Stimulated activated CD8-positive, alpha-beta memory T cell treated with anti-CD3 and anti-CD28 coated beads, Interleukin-2, amount 100 ng/mL, for 1 hour (primary cell): ENCODE results near the gene CREB3L2.
"Not testable (repeated sequence)": the region's sequence is repeated elsewhere in the genome, so short reads cannot be mapped to it uniquely, and the experiment has no call there.

Experiments
- DNase-seq, 2 donors: peaks; one replicate each; pipeline ENCODE4 v3.0.0-alpha.2; 2020; ENCODE audit warnings: low read depth in 2 of 2

The CREB3L2 gene

GRCh38 chr7:138001529-138002095 lies at the start of gene CREB3L2:
CREB3L2 (minus strand) TSS chr7:138002086; CDS start chr7:138001705, 381 bp downstream.
- peak; percentile 19 to 36 for DNase-seq

DNA sequence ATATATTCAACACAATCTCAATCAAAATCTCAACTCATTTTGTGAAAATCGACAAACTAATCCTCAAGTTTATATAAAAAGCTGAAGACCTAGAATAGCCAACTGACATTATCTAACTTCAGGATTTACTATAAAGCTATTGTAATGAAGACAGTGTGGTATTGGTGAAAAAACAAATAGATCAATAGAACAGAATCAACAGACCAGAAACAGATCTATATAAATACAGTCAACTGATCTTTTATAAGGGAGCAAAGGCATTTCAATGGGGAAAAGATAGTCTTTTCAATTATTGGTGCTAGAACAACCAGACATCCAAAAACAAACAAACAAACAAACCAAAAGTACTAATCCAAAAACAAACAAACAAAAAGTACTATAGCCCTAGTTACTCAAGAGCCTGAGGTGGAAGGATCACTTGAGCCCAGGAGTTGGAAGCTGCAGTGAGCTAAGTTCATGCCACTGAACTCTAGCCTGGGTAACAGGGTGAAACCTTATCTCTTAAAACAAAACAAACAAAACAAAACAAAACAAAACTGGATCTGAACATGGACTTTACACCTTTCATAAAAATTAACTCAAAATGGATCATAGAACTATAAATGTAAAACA lies 47.7 kb upstream of the CREB3L2 start:
- DNase-seq = no peak

- no peak for DNase-seq
Observed at GRCh38 chr7:138047907-138048306, 46.0 kb upstream of the CREB3L2 start.

DNA sequence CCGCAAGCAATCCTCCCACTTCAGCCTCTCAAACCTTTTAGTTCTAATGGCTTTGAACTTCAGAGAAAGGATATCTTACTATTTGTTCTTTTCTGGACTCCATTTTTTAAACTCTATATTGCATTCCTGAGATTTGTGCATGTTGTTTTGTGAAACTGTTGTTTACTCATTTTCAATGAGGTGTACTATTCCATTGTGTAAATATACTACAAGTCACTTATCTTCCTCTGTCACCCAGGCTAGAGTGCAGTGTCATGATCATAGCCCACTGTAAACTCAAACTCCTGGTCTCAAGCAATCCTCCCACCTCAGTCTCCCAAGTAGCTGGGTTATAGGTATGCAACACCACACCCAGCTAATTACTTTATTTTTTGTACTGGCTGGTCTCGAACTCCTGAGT lies 43.0 kb upstream of the CREB3L2 start:
- DNase-seq = no peak

DNA sequence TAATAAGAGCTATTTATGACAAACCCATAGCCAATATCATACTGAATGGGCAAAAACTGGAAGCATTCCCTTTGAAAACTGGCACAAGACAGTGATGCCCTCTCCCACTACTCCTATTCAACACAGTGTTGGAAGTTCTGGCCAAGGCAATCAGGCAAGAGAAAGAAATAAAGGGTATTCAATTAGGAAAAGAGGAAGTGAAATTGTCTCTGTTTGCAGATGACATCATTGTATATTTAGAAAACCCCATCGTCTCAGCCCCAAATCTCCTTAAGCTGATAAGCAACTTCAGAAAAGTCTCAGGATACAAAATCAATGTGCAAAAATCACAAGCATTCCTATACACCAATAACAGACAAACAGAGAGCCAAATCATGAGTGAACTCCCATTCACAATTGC lies 38.2 kb upstream of the CREB3L2 start:
- DNase-seq = not testable (repeated sequence)

DNA sequence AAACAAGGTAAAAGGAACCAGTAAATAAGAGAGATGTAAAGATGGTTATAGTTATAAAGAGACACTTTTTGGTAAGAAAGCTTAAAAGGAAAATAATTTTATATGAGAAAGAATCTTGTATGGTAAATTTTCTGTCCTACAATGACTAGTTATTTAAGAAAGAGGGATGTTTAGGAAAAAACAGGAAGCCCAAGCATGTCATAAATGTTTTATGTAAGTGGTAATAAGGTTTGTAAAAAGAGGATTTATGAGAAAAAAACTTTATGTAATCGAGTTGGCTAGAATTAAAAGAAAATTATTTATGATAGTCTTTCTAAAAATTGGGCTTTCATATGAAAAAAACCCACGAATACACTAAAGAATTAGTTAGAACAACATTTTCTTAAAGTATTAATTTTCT lies 34.2 kb upstream of the CREB3L2 start:
- DNase-seq = no peak

GRCh38 chr7:138033241-138033640 lies 31.4 kb upstream of the CREB3L2 start:
- DNase-seq = no peak

GRCh38 chr7:138032770-138033169 lies 30.9 kb upstream of the CREB3L2 start:
- DNase-seq = no peak

GRCh38 chr7:138032186-138032585 lies 30.3 kb upstream of the CREB3L2 start:
- no peak for DNase-seq

GRCh38 chr7:138030679-138031351 lies 28.9 kb upstream of the CREB3L2 start:
- DNase-seq = no peak

GRCh38 chr7:138029941-138030340 lies 28.1 kb upstream of the CREB3L2 start:
- no peak for DNase-seq

DNA sequence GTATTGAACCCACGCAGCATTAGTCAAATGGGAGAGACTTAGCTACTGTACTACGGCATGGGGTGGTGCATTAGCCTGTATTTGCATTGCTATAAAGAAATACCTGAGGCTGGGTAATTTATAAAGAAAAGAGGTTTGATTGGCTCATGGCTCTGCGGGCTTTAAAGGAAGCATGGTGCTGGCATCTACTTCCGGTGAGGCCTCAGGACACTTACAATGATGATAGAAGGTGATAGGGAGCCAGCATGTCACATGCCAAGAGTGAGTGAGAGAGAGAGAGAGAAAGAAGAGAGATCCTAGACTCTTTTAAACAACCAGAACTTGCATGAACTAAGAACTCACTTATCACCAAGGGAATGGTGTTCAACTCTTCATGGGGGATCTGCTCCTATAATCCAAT lies 27.2 kb upstream of the CREB3L2 start:
- DNase-seq = no peak

DNA sequence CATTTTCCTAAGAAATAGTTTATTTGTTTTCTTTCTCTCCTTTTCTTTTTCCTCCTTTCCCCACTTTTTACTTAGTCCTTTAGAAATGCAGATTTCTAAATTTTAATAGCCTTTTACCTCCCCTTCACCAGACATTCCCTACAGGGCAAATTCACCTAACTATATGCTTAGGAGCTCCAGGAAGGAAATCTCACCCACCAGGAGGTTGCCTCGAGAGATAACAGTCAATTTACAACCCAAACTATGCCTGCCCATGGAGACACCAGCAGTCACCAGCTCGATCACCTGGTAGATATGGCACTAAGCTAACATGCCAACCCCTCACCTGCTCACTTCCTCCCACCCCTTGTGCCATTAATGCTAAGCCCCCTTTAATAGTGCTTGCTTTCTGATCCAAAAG lies 25.2 kb upstream of the CREB3L2 start:
- no peak for DNase-seq

DNA sequence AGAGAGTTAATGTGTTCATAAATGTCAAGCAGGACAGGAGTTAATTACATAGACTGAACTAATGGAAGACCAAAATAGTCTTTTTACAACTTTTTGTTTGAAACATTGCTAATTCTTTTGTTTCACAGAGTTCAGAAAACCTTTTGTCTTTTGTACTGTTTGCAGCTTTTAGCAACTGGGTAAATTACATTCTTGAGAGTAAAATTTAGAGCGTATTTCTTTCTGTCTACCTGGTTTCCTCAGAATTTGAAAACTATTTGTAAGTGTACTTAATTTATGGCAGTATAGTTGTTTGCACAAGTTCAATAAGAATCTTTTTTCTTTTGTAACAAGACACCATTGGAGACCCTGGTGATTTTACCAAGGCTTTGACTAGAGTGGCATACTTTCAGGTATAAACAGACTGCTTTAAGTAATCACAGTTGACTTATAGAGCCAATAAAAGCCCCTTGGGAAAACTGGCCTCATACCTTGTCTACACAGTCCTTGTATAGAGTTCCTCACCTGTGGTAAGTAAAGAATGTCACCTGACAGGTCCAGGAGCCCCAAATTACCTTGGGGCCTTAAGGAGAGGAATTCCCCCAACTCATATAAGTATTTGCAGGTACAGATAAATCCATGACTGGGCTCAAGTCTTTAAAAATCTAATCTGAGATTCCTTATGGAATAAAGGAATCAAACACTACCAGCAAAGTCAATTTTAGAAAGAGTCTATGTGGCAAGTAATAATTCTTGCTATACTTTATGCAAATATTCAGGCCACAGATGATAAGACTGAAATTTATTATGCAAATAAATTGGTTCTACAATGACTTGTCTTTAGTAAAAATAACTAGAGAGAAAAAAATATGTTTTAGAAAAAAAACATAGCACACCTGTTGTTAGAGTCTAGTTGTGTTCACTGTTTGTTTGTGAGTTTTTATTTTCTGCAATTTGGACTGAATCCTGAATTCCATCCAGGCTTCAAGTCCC lies 23.6 kb upstream of the CREB3L2 start:
- no peak for DNase-seq

GRCh38 chr7:138024765-138025164 lies 22.9 kb upstream of the CREB3L2 start:
- no peak for DNase-seq

- no peak for DNase-seq
Observed at GRCh38 chr7:138024343-138024691, 22.4 kb upstream of the CREB3L2 start.

DNA sequence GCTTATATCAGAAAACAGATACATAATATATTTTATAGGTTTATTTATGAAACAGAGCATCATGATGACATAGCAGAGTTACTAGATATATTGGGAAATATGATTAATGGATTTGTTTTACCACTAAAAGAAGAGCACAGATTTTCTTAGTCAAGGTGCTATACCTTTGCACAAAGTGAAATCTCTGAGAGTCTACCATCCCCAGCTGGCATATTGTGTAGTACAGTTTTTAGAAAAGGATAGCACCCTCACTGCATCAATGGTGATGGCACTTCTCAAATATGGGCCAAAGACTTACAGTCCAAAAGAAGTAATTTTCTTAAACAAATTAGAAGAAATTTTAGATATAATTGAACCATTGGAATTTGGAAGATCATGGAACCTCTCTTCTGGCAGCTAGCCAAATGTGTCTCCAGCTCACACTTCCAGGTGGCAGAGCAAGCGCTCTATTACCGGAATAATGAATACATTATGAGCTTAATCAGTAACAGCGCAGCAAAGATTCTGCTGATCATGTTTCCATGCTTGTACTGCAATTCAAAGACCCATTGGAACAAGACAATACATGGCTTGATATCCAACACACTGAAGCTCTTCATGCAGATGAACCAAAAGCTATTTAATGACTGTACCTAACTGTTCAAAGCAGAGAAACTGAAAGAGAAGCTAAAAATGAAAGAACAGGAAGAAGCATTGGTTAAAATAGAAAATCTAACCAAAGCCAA lies 21.9 kb upstream of the CREB3L2 start:
- no peak for DNase-seq

GRCh38 chr7:138021889-138022288 lies 20.0 kb upstream of the CREB3L2 start:
- no peak for DNase-seq

DNA sequence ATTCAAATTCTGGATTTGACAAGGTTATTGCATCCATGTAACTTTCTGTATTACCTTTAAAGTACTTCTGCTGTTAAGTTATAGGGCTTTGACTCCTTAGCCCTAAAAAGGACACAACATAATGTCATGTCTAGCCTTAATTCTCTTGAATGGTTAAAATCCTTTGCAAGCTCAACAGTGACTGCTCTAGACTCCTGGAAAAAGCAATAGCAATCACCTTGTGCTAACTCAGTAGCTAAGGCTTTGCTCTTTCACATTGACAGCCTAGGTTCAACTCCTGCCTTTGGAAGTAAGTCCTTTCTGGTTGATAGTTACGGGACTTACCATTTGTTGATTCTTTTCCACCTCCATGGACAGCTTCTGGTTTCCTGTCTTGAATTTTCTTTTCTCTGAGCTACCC lies 16.1 kb upstream of the CREB3L2 start:
- no peak for DNase-seq

- DNase-seq = no peak
Observed at GRCh38 chr7:138015096-138015495, 13.2 kb upstream of the CREB3L2 start.

DNA sequence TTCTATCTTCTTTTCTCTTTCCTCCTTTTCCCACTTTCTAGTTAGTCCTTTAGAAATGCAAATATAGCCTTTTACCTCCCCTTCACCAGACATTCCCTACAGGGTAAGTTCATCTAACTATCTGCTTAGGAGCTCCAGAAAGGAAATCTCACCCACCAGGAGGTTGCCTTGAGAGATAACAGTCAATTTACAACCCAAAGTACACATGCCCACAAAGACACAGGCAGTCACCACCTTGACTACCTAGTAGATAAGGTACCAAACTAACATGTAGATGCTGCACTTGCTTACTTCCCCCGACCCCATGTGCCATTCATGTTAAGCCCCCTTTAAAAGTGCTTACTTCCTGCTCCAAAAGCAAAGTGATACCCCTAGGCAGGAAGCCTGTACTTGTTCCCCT lies 12.8 kb upstream of the CREB3L2 start:
- no peak for DNase-seq

GRCh38 chr7:138014201-138014600 lies 12.3 kb upstream of the CREB3L2 start:
- DNase-seq = not testable (repeated sequence)
